ENCODE measurements around the gene FLOT1.
A peak's percentile ranks its signal among the peaks of the same experiment; 100 is the strongest.

Gene FLOT1

DNA sequence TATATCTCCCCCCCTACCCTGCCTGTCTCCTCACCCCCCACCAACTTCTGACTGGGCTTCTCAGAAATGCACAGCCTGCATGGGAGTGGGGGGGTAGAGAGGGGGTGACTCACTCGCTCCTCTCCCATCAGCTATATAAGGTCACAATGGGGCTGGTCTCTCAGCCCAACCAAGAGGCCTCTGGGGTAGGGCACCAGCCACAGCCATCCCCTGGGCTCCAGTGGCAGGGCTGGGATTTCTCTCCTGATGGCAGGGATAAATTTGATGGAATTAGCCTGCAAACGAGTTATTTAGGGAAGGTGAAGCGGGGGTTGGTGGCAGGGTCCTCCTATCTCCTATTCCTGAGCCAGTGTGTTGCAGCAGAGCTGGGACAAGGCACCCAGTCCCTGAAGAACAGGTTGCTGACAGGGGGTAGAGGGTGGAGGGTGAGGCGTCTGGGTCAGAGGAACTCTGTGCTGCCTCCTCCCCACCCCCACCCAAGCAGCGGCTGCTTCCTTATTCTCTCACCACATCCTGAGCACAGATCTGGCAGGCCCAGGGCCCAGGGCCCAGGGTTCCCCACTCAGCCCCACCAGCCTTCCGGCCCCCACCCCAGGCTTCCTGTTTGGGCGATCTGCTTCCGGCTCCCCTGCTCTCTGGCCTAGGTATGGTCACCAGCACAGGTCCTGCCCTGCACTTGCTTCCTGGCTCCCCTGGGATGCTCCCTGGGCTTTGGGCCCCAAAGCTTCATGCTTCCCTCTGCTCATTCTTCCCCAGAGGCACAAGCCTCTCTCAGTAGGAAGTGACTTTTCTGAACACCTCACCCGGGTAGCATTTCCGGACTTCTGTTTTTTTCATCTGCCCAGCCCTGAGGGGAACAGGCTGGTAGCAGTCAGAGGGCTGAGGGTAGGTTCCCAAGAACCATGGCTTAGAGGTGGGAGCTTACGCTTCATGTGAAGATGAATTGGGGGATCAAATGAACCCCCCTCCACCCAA, 60.1 kb downstream of the FLOT1 start:
- Histone ChIP-seq H2AFZ (ENCODE audit: low read depth, low read length, severe bottlenecking) (no peak overlapping the region), H3K27ac (ENCODE audit: low read depth, low read length) (peak overlapping the region; percentile 94), H3K9me3 (ENCODE audit: insufficient read depth, low read length) (no peaks in the 10 kb centered on the region), H3K4me2 (ENCODE audit: low read depth, low read length, poor library complexity, severe bottlenecking) (peak overlapping the region; percentile 92), H3K79me2 (ENCODE audit: insufficient read depth, low read length) (peaks cover 74% of the 10 kb centered on the region), H3K9me2 (replicated peaks; ENCODE audit: insufficient read depth, low read length) (no peaks in the 10 kb centered on the region), H3K27me3 (ENCODE audit: low read length) (no peaks in the 10 kb centered on the region), H3K4me3 (ENCODE audit: insufficient read depth, low read length, poor library complexity, severe bottlenecking) (peak overlapping the region; percentile 91), H3F3A (ENCODE audit: insufficient read depth) (peaks cover 56% of the 10 kb centered on the region), H3K36me3 (ENCODE audit: low read length) (peaks cover 4% of the 10 kb centered on the region), H4K20me1 (ENCODE audit: low read depth, low read length) (no peaks in the 10 kb centered on the region), H3K9ac (ENCODE audit: low read length) (peak overlapping the region; percentile 82)
- no peak for TF ChIP-seq EZH2phosphoT487 (conservative IDR thresholded peaks at IDR 0.05; ENCODE audit: low read length)
- TF ChIP-seq, protein P1, sequence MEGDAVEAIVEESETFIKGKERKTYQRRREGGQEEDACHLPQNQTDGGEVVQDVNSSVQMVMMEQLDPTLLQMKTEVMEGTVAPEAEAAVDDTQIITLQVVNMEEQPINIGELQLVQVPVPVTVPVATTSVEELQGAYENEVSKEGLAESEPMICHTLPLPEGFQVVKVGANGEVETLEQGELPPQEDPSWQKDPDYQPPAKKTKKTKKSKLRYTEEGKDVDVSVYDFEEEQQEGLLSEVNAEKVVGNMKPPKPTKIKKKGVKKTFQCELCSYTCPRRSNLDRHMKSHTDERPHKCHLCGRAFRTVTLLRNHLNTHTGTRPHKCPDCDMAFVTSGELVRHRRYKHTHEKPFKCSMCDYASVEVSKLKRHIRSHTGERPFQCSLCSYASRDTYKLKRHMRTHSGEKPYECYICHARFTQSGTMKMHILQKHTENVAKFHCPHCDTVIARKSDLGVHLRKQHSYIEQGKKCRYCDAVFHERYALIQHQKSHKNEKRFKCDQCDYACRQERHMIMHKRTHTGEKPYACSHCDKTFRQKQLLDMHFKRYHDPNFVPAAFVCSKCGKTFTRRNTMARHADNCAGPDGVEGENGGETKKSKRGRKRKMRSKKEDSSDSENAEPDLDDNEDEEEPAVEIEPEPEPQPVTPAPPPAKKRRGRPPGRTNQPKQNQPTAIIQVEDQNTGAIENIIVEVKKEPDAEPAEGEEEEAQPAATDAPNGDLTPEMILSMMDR (IDR thresholded peaks at IDR 0.05; ENCODE audit: insufficient read depth, low read length, poor library complexity, severe bottlenecking), result no peak

DNA sequence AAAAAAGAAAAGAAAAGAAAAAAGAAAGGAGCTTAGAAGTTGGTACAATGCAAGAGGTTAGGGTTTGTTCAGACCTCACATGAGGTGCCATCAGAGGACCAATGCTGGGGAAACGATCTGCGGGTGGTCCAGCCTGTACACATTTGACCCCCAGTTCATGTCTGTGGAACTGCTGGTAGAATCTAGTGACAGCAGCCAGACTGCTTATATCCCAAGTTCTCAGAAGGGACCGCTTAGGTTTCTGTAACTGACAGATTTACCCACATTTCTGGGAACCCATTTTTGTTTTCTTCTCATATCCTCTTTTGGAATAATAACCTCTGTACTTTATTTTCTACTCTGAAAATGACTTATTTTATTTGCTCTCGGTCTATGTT, 60.7 kb downstream of the FLOT1 start:
- Histone ChIP-seq H3K9me2 (replicated peaks; ENCODE audit: insufficient read depth, low read length) (no peaks in the 10 kb centered on the region), H3K4me3 (ENCODE audit: insufficient read depth, low read length, poor library complexity, severe bottlenecking) (peak overlapping the region; percentile 91), H3K4me2 (ENCODE audit: low read depth, low read length, poor library complexity, severe bottlenecking) (peak overlapping the region; percentile 92), H3K9ac (ENCODE audit: low read length) (peak overlapping the region; percentile 82), H3K27me3 (ENCODE audit: low read length) (no peaks in the 10 kb centered on the region), H3K27ac (ENCODE audit: low read depth, low read length) (peak overlapping the region; percentile 94), H3K36me3 (ENCODE audit: low read length) (peaks cover 4% of the 10 kb centered on the region), H3K79me2 (ENCODE audit: insufficient read depth, low read length) (peaks cover 74% of the 10 kb centered on the region), H3F3A (ENCODE audit: insufficient read depth) (peaks cover 54% of the 10 kb centered on the region), H3K9me3 (ENCODE audit: insufficient read depth, low read length) (no peaks in the 10 kb centered on the region), H2AFZ (ENCODE audit: low read depth, low read length, severe bottlenecking) (no peak overlapping the region), H4K20me1 (ENCODE audit: low read depth, low read length) (no peaks in the 10 kb centered on the region)
- no peak for TF ChIP-seq EZH2phosphoT487 (conservative IDR thresholded peaks at IDR 0.05; ENCODE audit: low read length)
- TF ChIP-seq, protein P1 (IDR thresholded peaks at IDR 0.05; ENCODE audit: insufficient read depth, low read length, poor library complexity, severe bottlenecking), result no peak

DNA sequence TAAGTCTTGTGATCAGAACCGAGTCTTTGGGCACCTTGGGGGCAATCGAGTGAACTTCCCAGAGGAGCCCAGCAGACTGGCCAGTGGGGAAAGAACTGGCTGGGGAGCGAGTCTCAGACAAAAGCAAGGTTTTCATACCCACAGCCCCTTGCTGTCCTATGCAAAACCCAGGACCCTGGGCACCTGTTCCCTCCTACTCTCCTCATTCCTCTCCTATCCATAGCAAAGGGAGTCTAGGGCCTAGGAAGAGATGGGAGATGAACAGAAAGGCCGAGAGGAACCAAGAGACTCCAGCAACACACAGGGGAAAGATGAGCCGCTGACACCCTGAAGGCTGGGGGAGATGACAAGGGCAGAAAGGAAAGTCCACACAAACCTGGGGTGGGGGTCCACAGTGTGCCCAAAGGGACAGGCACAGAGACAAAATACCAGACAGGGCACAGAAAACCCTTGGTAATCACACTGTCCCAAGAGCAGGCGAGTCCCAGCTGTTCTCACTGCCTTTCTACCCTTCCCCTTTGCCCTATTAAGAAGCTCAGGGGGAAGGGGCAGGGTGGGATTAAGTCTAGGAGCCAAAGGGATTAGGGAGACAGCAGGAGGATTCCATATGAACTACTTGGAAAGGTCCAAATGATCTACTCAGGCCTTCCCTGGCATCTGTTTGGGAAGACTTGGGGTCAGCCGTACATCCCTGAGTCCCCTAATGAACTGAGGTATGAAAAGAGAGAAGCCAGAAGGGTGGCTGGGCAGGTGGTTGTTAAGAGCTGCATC, 62.5 kb downstream of the FLOT1 start:
- H3K79me2 ChIP-seq (ENCODE audit: insufficient read depth, low read length), result peaks cover 60% of the 10 kb centered on the region
- no peaks in the 10 kb centered on the region for H4K20me1 ChIP-seq (ENCODE audit: low read depth, low read length)
- peaks cover 11% of the 10 kb centered on the region for H3K36me3 ChIP-seq (ENCODE audit: low read length)
- no peak for TF ChIP-seq EZH2phosphoT487 (conservative IDR thresholded peaks at IDR 0.05; ENCODE audit: low read length)
- TF ChIP-seq, protein P1 (IDR thresholded peaks at IDR 0.05; ENCODE audit: insufficient read depth, low read length, poor library complexity, severe bottlenecking), result no peak
- no peaks in the 10 kb centered on the region for H3K9me3 ChIP-seq (ENCODE audit: insufficient read depth, low read length)
- peak overlapping the region; percentile 59 for H3K9ac ChIP-seq (ENCODE audit: low read length)
- H3K4me3 ChIP-seq (ENCODE audit: insufficient read depth, low read length, poor library complexity, severe bottlenecking), result peak overlapping the region; percentile 40
- H2AFZ ChIP-seq (ENCODE audit: low read depth, low read length, severe bottlenecking), result no peak overlapping the region
- H3K9me2 ChIP-seq (replicated peaks; ENCODE audit: insufficient read depth, low read length), result no peaks in the 10 kb centered on the region
- H3K27me3 ChIP-seq (ENCODE audit: low read length), result no peaks in the 10 kb centered on the region
- H3K27ac ChIP-seq (ENCODE audit: low read depth, low read length), result peak overlapping the region; percentile 82
- peak overlapping the region; percentile 92 for H3K4me2 ChIP-seq (ENCODE audit: low read depth, low read length, poor library complexity, severe bottlenecking)
- H3F3A ChIP-seq (ENCODE audit: insufficient read depth), result peaks cover 65% of the 10 kb centered on the region

All from SU-DHL-6 (cell line).